HepG2 (cell line): ENCODE data around the gene PDIA5. TPM values are rescaled to one million over a fixed set of nuclear protein-coding genes. Genes with fewer than 3 reads are reported as not detected.

Experiments used
- FOXM1 ChIP-seq: sonication (generic); formaldehyde crosslinking; IDR thresholded peaks from 2 replicates; pipeline ENCODE4 v1.5.0; 2020; ENCODE audit warnings: missing genetic modification reagents
- KAT8 ChIP-seq: IDR thresholded peaks from 2 replicates; pipeline ENCODE4 v1.6.1; 2016; ENCODE audit warnings: missing genetic modification reagents, missing compliant biosample characterization
- KLF6 ChIP-seq: IDR thresholded peaks from 2 replicates; pipeline ENCODE4 v1.8.0; 2016; ENCODE audit warnings: missing biosample characterization, missing genetic modification reagents
- MTF1 ChIP-seq: sonication (generic); formaldehyde crosslinking; IDR thresholded peaks from 2 replicates; pipeline ENCODE4 v1.5.0; 2020; ENCODE audit warnings: missing genetic modification reagents
- MYNN ChIP-seq: sonication (generic); formaldehyde crosslinking; IDR thresholded peaks from 2 replicates; pipeline ENCODE4 v1.4.0; 2020; ENCODE audit warnings: mild to moderate bottlenecking, low read depth, missing genetic modification reagents
- PLRG1 ChIP-seq: fragments of 450-650 bp; conservative IDR thresholded peaks from 2 replicates; pipeline ENCODE4 v1.6.1; 2016
- PRDM4 ChIP-seq: sonication (generic); formaldehyde crosslinking; IDR thresholded peaks from 2 replicates; pipeline ENCODE4 v1.9.0; 2021; ENCODE audit warnings: missing genetic modification reagents, borderline replicate concordance
- SNAPC4 ChIP-seq: sonication (generic); formaldehyde crosslinking; IDR thresholded peaks from 2 replicates; pipeline ENCODE4 v1.4.0; 2020; ENCODE audit warnings: mild to moderate bottlenecking, missing genetic modification reagents
- SUZ12 ChIP-seq: fragments of 150-350 bp; IDR thresholded peaks from 2 replicates; pipeline ENCODE4 v1.6.1; 2014; ENCODE audit warnings: low read depth, low read length
- TAF15 ChIP-seq: fragments of 200-400 bp; formaldehyde crosslinking; IDR thresholded peaks from one replicate; pipeline ENCODE4 v1.6.1; 2018; ENCODE audit warnings: mild to moderate bottlenecking, low read depth, low read length; ENCODE audit not compliant: poor library complexity, severe bottlenecking
- THAP9 ChIP-seq: sonication (generic); formaldehyde crosslinking; IDR thresholded peaks from 2 replicates; pipeline ENCODE4; 2020; ENCODE audit warnings: missing genetic modification reagents, mild to moderate bottlenecking, borderline replicate concordance
- TOE1 ChIP-seq: sonication (generic); formaldehyde crosslinking; IDR thresholded peaks from 2 replicates; pipeline ENCODE4 v1.4.0; 2020; ENCODE audit warnings: mild to moderate bottlenecking, missing genetic modification reagents
- ZBTB3 ChIP-seq: sonication (generic); formaldehyde crosslinking; IDR thresholded peaks from 2 replicates; pipeline ENCODE4 v1.4.0; 2020; ENCODE audit warnings: low read depth, mild to moderate bottlenecking, moderate library complexity, missing genetic modification reagents, borderline replicate concordance
- ZBTB33 ChIP-seq: sonication (generic); formaldehyde crosslinking; IDR thresholded peaks from 2 replicates; pipeline ENCODE4 v1.4.0; 2020; ENCODE audit warnings: missing genetic modification reagents
- ZNF12 ChIP-seq: sonication (generic); formaldehyde crosslinking; IDR thresholded peaks from 2 replicates; pipeline ENCODE4 v1.5.0; 2020; ENCODE audit warnings: missing genetic modification reagents
- ZNF761 ChIP-seq: sonication (generic); formaldehyde crosslinking; conservative IDR thresholded peaks from 2 replicates; pipeline ENCODE4 v1.4.0; 2020; ENCODE audit warnings: mild to moderate bottlenecking, missing genetic modification reagents
- ZNF879 ChIP-seq: sonication (generic); formaldehyde crosslinking; IDR thresholded peaks from 2 replicates; pipeline ENCODE4 v1.8.1; 2023; ENCODE audit warnings: missing genetic modification reagents
- polyA plus RNA-seq, 8 experiments: library from polyadenylated mRNA; depleted of rRNA in 3 of 8; stranded (reverse) in 7 of 8; unstranded in 1 of 8; fragments of >200 nt; fragmentation: Illumina TruSeq in 4 of 8; extraction: Trizol in 4 of 8; gene quantifications; 2 replicates each; pipeline versions ENCODE4 v1.2.1 to v1.2.3, GENCODE V29; 2011 to 2016; ENCODE audit warnings: low read depth in 4 of 8, missing spikeins in 1 of 8, mixed read lengths in 1 of 8; ENCODE audit not compliant: insufficient read depth in 1 of 8
- total RNA-seq, 5 experiments: library from RNA; depleted of rRNA; stranded (reverse); fragments of >200 nt; fragmentation: Illumina TruSeq; extraction: Trizol; gene quantifications; 2 replicates each; pipeline ENCODE4 v1.2.3, GENCODE V29; 2016; ENCODE audit warnings: low read depth in 1 of 5

PDIA5 gene
- total and polyA plus RNA-seq, 2 of the 13 experiments (the other 11 are each of a cell fraction or from before 2014, with no cell fraction given): 51.3 to 74.3 TPM

GRCh38 chr3:123201557-123202427 is 135.0 kb downstream of the PDIA5 start, which contains the start of gene SEC22A (continued):
- TF ChIP-seq THAP9 (CRISPR knock-in tag): peak; percentile 59; the same call in 1 of the 2 replicates
- TF ChIP-seq ZNF12 (CRISPR knock-in tag): 0 out of 2 replicates have a peak, but pooled peaks have one; percentile 29
- no peak for TF ChIP-seq TAF15
- no peak for TF ChIP-seq ZBTB3
- TF ChIP-seq TOE1: no peak
- no peak for TF ChIP-seq MTF1 (CRISPR knock-in tag)
- no peak for TF ChIP-seq ZNF761 (CRISPR knock-in tag)
- 0 out of 2 replicates have a peak, but pooled peaks have one; percentile 20 for TF ChIP-seq ZNF879 (CRISPR knock-in tag)
- no peak for TF ChIP-seq PLRG1
- peak; percentile 82 for TF ChIP-seq KAT8
- no peak for TF ChIP-seq MYNN (CRISPR knock-in tag)
- no peak for TF ChIP-seq SNAPC4 (CRISPR knock-in tag)
- TF ChIP-seq ZBTB33: no peak
- TF ChIP-seq PRDM4 (CRISPR knock-in tag): no peak
- TF ChIP-seq SUZ12: peak; percentile 31; the same call in 1 of the 2 replicates
- TF ChIP-seq FOXM1 (CRISPR knock-in tag): no peak
- TF ChIP-seq KLF6 (CRISPR knock-in tag): no peak
